ENCODE data around the gene TFIP11.

The TFIP11 gene

DNA sequence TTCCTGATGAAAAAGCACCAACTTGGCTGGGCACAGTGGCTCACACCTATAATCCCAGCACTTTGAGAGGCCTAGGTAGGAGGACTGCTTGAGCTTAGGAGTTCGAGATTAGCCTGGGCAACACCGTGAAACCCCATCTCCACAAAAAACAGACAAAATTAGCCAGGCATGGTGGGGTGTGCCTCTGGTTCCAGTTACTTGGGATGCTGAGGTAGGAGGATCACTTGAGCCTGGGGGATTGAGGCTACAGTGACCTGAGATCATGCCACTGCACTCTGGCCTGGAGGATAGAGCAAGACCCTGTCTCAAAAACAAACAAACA lies 31.7 kb downstream of the TFIP11 start:
- DNase-seq (ENCODE audit: low read depth): no peak
- TF ChIP-seq CTCF (conservative IDR thresholded peaks at IDR 0.05; ENCODE audit: low read depth, low read length): no peak
- H3K4me3 ChIP-seq (ENCODE audit: low read length): peak overlapping the region; percentile 85

- DNase-seq (ENCODE audit: low read depth): no peak
- no peak for TF ChIP-seq CTCF (conservative IDR thresholded peaks at IDR 0.05; ENCODE audit: low read depth, low read length)
- peak overlapping the region; percentile 85 for H3K4me3 ChIP-seq (ENCODE audit: low read length)
Observed at GRCh38 chr22:26479792-26480610, 32.3 kb downstream of the TFIP11 start.

GRCh38 chr22:26479043-26479791 lies 33.1 kb downstream of the TFIP11 start:
- no peak for DNase-seq (ENCODE audit: low read depth)
- TF ChIP-seq CTCF (conservative IDR thresholded peaks at IDR 0.05; ENCODE audit: low read depth, low read length): no peak
- peak overlapping the region; percentile 85 for H3K4me3 ChIP-seq (ENCODE audit: low read length)

GRCh38 chr22:26477341-26477731 lies 34.9 kb downstream of the TFIP11 start:
- DNase-seq (ENCODE audit: low read depth): peak; percentile 66
- H3K4me3 ChIP-seq (ENCODE audit: low read length): no peak overlapping the region
- no peak for TF ChIP-seq CTCF (conservative IDR thresholded peaks at IDR 0.05; ENCODE audit: low read depth, low read length)

DNA sequence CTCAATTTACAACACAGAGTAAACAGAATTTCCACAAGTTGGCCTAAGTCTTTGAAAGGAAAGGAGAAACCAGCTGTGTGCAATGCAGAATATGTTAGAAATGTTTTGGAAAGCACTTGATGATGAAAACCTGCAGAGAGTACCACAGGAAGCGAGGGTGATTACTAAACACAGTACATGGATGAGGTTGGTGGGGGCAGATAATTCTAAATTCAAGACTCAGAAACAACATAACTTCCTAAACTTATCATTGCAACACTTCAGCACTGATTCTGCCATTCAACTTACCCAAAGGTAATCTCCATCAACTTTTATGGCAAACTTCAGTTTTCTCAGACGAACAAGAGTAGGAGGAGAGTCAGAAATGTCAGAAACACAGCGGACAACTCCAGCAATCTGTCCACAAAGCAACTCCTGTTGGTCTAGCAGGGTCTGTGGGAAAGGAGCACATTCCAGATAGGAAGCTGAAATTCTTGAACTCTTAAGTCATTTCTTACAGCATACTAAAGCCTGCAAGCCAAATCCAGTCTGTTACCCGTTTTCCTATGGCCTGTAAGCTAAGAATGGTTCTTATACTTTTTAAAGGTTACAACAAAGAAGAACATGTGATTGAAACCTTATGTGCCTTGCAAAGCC lies 35.5 kb downstream of the TFIP11 start:
- peak overlapping the region; percentile 23 for H3K4me3 ChIP-seq (ENCODE audit: low read length)
- TF ChIP-seq CTCF (conservative IDR thresholded peaks at IDR 0.05; ENCODE audit: low read depth, low read length): no peak
- peak; percentile 78 for DNase-seq (ENCODE audit: low read depth)

- no peak for TF ChIP-seq CTCF (conservative IDR thresholded peaks at IDR 0.05; ENCODE audit: low read depth, low read length)
- no peak for DNase-seq (ENCODE audit: low read depth)
- H3K4me3 ChIP-seq (ENCODE audit: low read length): no peak overlapping the region
Observed at GRCh38 chr22:26474682-26475081, 37.6 kb downstream of the TFIP11 start.

Measured in retinal pigment epithelial cell (primary cell).